Progenitor cell of endocrine pancreas (in vitro differentiated cells): ENCODE results near the gene ZNF569. TPM values are rescaled to one million over a fixed set of nuclear protein-coding genes. Genes with fewer than 3 reads are reported as not detected.
"Not testable (repeated sequence)": the region's sequence is repeated elsewhere in the genome, so short reads cannot be mapped to it uniquely, and the experiment has no call there.

Source experiments
- DNase-seq: peaks from one replicate; pipeline ENCODE4 v3.0.0; 2021; ENCODE audit warnings: low spot score; ENCODE audit not compliant: unreplicated experiment
- H3K27ac Mint-ChIP-seq: 2 replicates; pipeline ENCODE4 v1.8.0; 2021; ENCODE audit warnings: mild to moderate bottlenecking, moderate library complexity, mixed read lengths
- H3K27me3 Mint-ChIP-seq: 2 replicates; pipeline ENCODE4 v1.8.0; 2021; ENCODE audit warnings: mixed read lengths
- H3K36me3 Mint-ChIP-seq: 2 replicates; pipeline ENCODE4 v1.8.0; 2022; ENCODE audit warnings: mixed read lengths; ENCODE audit not compliant: insufficient read depth
- H3K4me1 Mint-ChIP-seq: 2 replicates; pipeline ENCODE4 v1.8.0; 2021; ENCODE audit warnings: low read depth, mixed read lengths
- H3K4me3 Mint-ChIP-seq: 2 replicates; pipeline ENCODE4 v1.8.0; 2021; ENCODE audit warnings: low read depth, mild to moderate bottlenecking, moderate library complexity, mixed read lengths
- H3K9me3 Mint-ChIP-seq: 2 replicates; pipeline ENCODE4 v1.8.0; 2021; ENCODE audit warnings: low read depth, mixed read lengths
- CTCF ChIP-seq: fragments of 200-600 bp; sonication (generic); IDR thresholded peaks from one replicate; pipeline ENCODE4 v1.5.0; 2021; ENCODE audit warnings: antibody characterized with exemption, mild to moderate bottlenecking; ENCODE audit not compliant: unreplicated experiment
- total RNA-seq: library from RNA; stranded (reverse); gene quantifications from 2 replicates; pipeline ENCODE4 v1.2.1, GENCODE V29; 2021

The ZNF569 gene
- total RNA-seq, 1 donor from 2014 or later = 7.6 TPM

GRCh38 chr19:37389234-37389633, 78.0 kb downstream of the ZNF569 start:
- no peaks in the 10 kb centered on the region for H3K4me1 Mint-ChIP-seq
- H3K36me3 Mint-ChIP-seq = peaks cover 71% of the 10 kb centered on the region
- no peak for DNase-seq
- no peak for TF ChIP-seq CTCF
- peaks cover 50% of the 10 kb centered on the region for H3K9me3 Mint-ChIP-seq
- no peaks in the 10 kb centered on the region for H3K27me3 Mint-ChIP-seq
- H3K27ac Mint-ChIP-seq = no peak overlapping the region
- H3K4me3 Mint-ChIP-seq = no peak overlapping the region

- Mint-ChIP-seq H3K4me3 (peak within 1 kb of the TSS; percentile 92), H3K27me3 (no peaks in the 10 kb centered on the region), H3K9me3 (no peaks in the 10 kb centered on the region), H3K27ac (peak within 1 kb of the TSS; percentile 98), H3K36me3 (no peaks in the 10 kb centered on the region), H3K4me1 (peaks cover 10% of the 10 kb centered on the region)
- DNase-seq = peak; percentile 97
- TF ChIP-seq CTCF = no peak
Observed at GRCh38 chr19:37370880-37371661, 96.2 kb downstream of the ZNF569 start, which contains the start of gene ZNF527. TSS of gene ZNF527 (plus strand) at chr19:37371099. CDS start at chr19:37374199, 3,100 bp downstream.

GRCh38 chr19:37370386-37370879, 96.8 kb downstream of the ZNF569 start:
- not testable (repeated sequence) for H3K9me3 Mint-ChIP-seq, DNase-seq, H3K36me3 Mint-ChIP-seq, H3K27me3 Mint-ChIP-seq
- H3K4me3 Mint-ChIP-seq = peak overlapping the region; percentile 92
- H3K27ac Mint-ChIP-seq = peak overlapping the region; percentile 98
- peaks cover 11% of the 10 kb centered on the region for H3K4me1 Mint-ChIP-seq

GRCh38 chr19:37362733-37363132, 104.5 kb downstream of the ZNF569 start:
- H3K4me3 Mint-ChIP-seq = no peak overlapping the region
- no peaks in the 10 kb centered on the region for H3K27me3 Mint-ChIP-seq
- peaks cover 60% of the 10 kb centered on the region for H3K36me3 Mint-ChIP-seq
- H3K27ac Mint-ChIP-seq = peak overlapping the region; percentile 67
- TF ChIP-seq CTCF = peak; percentile 25
- no peak for DNase-seq
- H3K9me3 Mint-ChIP-seq = peaks cover 25% of the 10 kb centered on the region
- H3K4me1 Mint-ChIP-seq = peaks cover 1% of the 10 kb centered on the region

GRCh38 chr19:37361994-37362393, 105.2 kb downstream of the ZNF569 start:
- no peak for DNase-seq
- Mint-ChIP-seq H3K27ac (peak overlapping the region; percentile 24), H3K4me1 (peaks cover 1% of the 10 kb centered on the region), H3K27me3 (no peaks in the 10 kb centered on the region), H3K9me3 (peaks cover 32% of the 10 kb centered on the region), H3K4me3 (no peak overlapping the region), H3K36me3 (peaks cover 68% of the 10 kb centered on the region)
- TF ChIP-seq CTCF = no peak

Other genes with a start within 250 kb of the ZNF569 start
- gene ZNF383, start 249.2 kb downstream of the ZNF569 start, total RNA-seq = 10.0 and 12.7 TPM in 2 replicates
- gene ZNF527, start 96.3 kb downstream of the ZNF569 start, total RNA-seq = 7.9 and 9.3 TPM in 2 replicates
- gene ZNF570, start 1.9 kb upstream of the ZNF569 start, total RNA-seq = 11.7 and 12.6 TPM in 2 replicates
- gene ZNF793, start 39.5 kb upstream of the ZNF569 start, total RNA-seq = 24.8 and 30.9 TPM in 2 replicates
- gene ZNF571, start 127.3 kb upstream of the ZNF569 start, total RNA-seq = 8.5 and 11.2 TPM in 2 replicates
- 0.79 and 0.98 TPM in 2 replicates for gene ZNF540, start 127.4 kb upstream of the ZNF569 start, total RNA-seq
- gene ZFP30, start 188.0 kb upstream of the ZNF569 start, total RNA-seq = 32.0 and 35.7 TPM in 2 replicates